T-helper 2 cell treated with Interferon-gamma antibody and Interleukin-4, amounts not matched to agents 100 ng/mL and 5 ng/mL, for 36 hours (primary cell): ENCODE results near the gene NFKB1. TPM values are rescaled to one million over a fixed set of nuclear protein-coding genes. Genes with fewer than 3 reads are reported as not detected.

Experiments used
- intact Hi-C: fragments of 100-400 bp; cut with micrococcal nuclease; formaldehyde crosslinking; loops from one replicate; pipeline ENCODE4 v1.15.1; 2023
- total RNA-seq: library from RNA; stranded (reverse); gene quantifications from 2 replicates; pipeline ENCODE4 v1.2.3, GENCODE V29; 2022

NFKB1 gene
- total RNA-seq, 1 donor from 2014 or later: 141 TPM

- intact Hi-C loops: no loop called here
These were observed 3.2 kb upstream of the NFKB1 start for GRCh38 chr4:102497986-102498385.

- intact Hi-C loops: loop anchor here (1.0 to 10.0 kb wide), 4 partner anchors 36 to 574 kb away; partner anchors contain the start of gene SLC9B2
These were observed 835 bp upstream of the NFKB1 start for GRCh38 chr4:102500352-102500695.

- intact Hi-C loops: loop anchor here (1.0 to 10.0 kb wide), 6 partner anchors 37 to 573 kb away; partner anchors contain the start of genes SLC39A8, SLC9B1 and SLC9B2
These were observed 213 bp downstream of the NFKB1 start for GRCh38 chr4:102501447-102501696.

GRCh38 chr4:102502543-102502818 lies 1.3 kb downstream of the NFKB1 start:
- intact Hi-C loops: loop anchor here (1.0 to 10.0 kb wide), 5 partner anchors 55 to 1156 kb away; partner anchors contain the start of genes PPP3CA and SLC9B2

GRCh38 chr4:102503301-102503746 lies 2.2 kb downstream of the NFKB1 start:
- intact Hi-C loops: loop anchor here (1.0 to 10.0 kb wide), 4 partner anchors 24 to 1157 kb away; partner anchors contain the start of genes PPP3CA and SLC9B2

GRCh38 chr4:102503831-102504786 lies 3.0 kb downstream of the NFKB1 start:
- intact Hi-C loops: loop anchor here (1.0 to 10.0 kb wide), 5 partner anchors 23 to 1157 kb away; partner anchors contain the start of genes PPP3CA and SLC9B2

GRCh38 chr4:102504941-102505340 lies 3.8 kb downstream of the NFKB1 start:
- intact Hi-C loops: loop anchor here (1.0 to 10.0 kb wide), 2 partner anchors 93 to 570 kb away; partner anchors contain the start of gene SLC9B2

GRCh38 chr4:102505708-102506107 lies 4.5 kb downstream of the NFKB1 start:
- intact Hi-C loops: loop anchor here (10.0 kb wide), 1 partner anchor 569 kb away; the partner anchor contains the start of gene SLC9B2

GRCh38 chr4:102506523-102506922 lies 5.4 kb downstream of the NFKB1 start:
- intact Hi-C loops: loop anchor here (10.0 kb wide), 1 partner anchor 568 kb away; the partner anchor contains the start of gene SLC9B2

GRCh38 chr4:102511830-102512605 lies 10.9 kb downstream of the NFKB1 start:
- intact Hi-C loops: no loop called here

GRCh38 chr4:102514298-102514964 lies 13.3 kb downstream of the NFKB1 start:
- intact Hi-C loops: no loop called here

- intact Hi-C loops: no loop called here
These were observed 16.6 kb downstream of the NFKB1 start for GRCh38 chr4:102517753-102518152.

GRCh38 chr4:102518703-102519131 lies 17.6 kb downstream of the NFKB1 start:
- intact Hi-C loops: no loop called here

GRCh38 chr4:102519925-102520324 lies 18.8 kb downstream of the NFKB1 start:
- intact Hi-C loops: no loop called here

GRCh38 chr4:102521570-102521969 lies 20.4 kb downstream of the NFKB1 start:
- intact Hi-C loops: no loop called here

GRCh38 chr4:102522031-102522440 lies 20.9 kb downstream of the NFKB1 start:
- intact Hi-C loops: no loop called here

- intact Hi-C loops: no loop called here
These were observed 23.5 kb downstream of the NFKB1 start for GRCh38 chr4:102524691-102525090.

- intact Hi-C loops: no loop called here
These were observed 23.9 kb downstream of the NFKB1 start for GRCh38 chr4:102525097-102525496.

- intact Hi-C loops: no loop called here
These were observed 24.3 kb downstream of the NFKB1 start for GRCh38 chr4:102525504-102525903.

GRCh38 chr4:102526532-102526931 lies 25.4 kb downstream of the NFKB1 start:
- intact Hi-C loops: loop anchor here (2.0 kb wide), 1 partner anchor 80 kb away; no protein-coding TSS in a partner anchor

GRCh38 chr4:102527695-102528283 lies 26.6 kb downstream of the NFKB1 start:
- intact Hi-C loops: loop anchor here (1.0 to 2.0 kb wide), 2 partner anchors 24 to 81 kb away; no protein-coding TSS in a partner anchor
